Naive B cell (primary cell): ENCODE measurements around the gene NPHS1. TPM values are rescaled to one million over a fixed set of nuclear protein-coding genes. Genes with fewer than 3 reads are reported as not detected.
A peak's percentile ranks its signal among the peaks of the same experiment; 100 is the strongest.

Source experiments
- ATAC-seq, 2 donors: fragments of 150-1000 bp; cut with Tn5 transposase; 2 replicates each; pipeline ENCODE4 v1.10.0; 2021; ENCODE audit warnings: low read depth in 2 of 2, mild to moderate bottlenecking in 2 of 2, moderate library complexity in 2 of 2
- DNase-seq: peaks from one replicate; pipeline ENCODE4 v3.0.0; 2022
- H3K27ac Mint-ChIP-seq, 6 donors: one replicate each; pipeline ENCODE4 v1.8.0; 2020 to 2022; ENCODE audit warnings: mild to moderate bottlenecking in 6 of 6, mixed read lengths in 6 of 6, moderate library complexity in 5 of 6, inconsistent platforms in 2 of 6
- H3K27me3 Mint-ChIP-seq, 3 donors: one replicate each; pipeline ENCODE4 v1.8.0; 2021 to 2022; ENCODE audit warnings: mixed read lengths in 3 of 3, mild to moderate bottlenecking in 1 of 3
- H3K36me3 Mint-ChIP-seq, 2 donors: one replicate each; pipeline ENCODE4 v1.8.0; 2020 to 2022; ENCODE audit warnings: mixed read lengths in 2 of 2, inconsistent platforms in 1 of 2, mild to moderate bottlenecking in 1 of 2
- H3K4me1 Mint-ChIP-seq, 3 donors: one replicate each; pipeline ENCODE4 v1.8.0; 2020 to 2022; ENCODE audit warnings: mixed read lengths in 3 of 3, inconsistent platforms in 1 of 3, mild to moderate bottlenecking in 1 of 3, moderate library complexity in 1 of 3
- H3K4me3 Mint-ChIP-seq, 8 donors: one replicate each; pipeline ENCODE4 v1.8.0; 2020 to 2022; ENCODE audit warnings: mild to moderate bottlenecking in 8 of 8, mixed read lengths in 8 of 8, moderate library complexity in 8 of 8, inconsistent platforms in 2 of 8
- H3K9me3 Mint-ChIP-seq, 7 donors: one replicate each; pipeline ENCODE4 v1.8.0; 2020 to 2022; ENCODE audit warnings: mixed read lengths in 7 of 7, mild to moderate bottlenecking in 5 of 7, inconsistent platforms in 2 of 7, moderate library complexity in 1 of 7
- polyA plus RNA-seq, 6 donors: library from polyadenylated mRNA; unstranded; fragments of 300-500 nt; fragmentation: Illumina TruSeq; gene quantifications; one replicate each; pipeline ENCODE4 v1.2.3, GENCODE V29; 2021; ENCODE audit warnings: low read depth in 6 of 6

NPHS1 gene
- polyA plus RNA-seq, 6 donors from 2014 or later, result not detected

DNA sequence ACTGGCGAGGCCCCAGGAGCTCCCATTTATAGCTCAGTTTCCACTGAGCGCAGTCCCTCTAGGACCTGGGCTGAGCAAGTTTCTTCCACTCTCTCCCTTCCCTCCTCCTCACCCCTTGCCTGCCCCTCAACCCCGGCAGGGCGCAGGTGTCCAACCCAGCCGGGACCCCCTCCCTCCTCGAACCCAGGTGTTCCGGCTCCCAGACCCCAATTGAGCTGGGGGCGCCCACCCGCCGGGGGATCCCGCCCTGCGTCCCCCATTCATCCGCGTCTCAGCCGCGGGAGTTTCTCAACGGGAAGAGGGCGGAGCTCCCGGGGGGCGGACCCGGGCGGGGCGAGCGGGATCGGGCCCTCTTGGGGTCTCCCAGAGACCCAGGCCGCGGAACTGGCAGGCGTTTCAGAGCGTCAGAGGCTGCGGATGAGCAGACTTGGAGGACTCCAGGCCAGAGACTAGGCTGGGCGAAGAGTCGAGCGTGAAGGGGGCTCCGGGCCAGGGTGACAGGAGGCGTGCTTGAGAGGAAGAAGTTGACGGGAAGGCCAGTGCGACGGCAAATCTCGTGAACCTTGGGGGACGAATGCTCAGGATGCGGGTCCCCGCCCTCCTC lies 4.3 kb upstream of the NPHS1 start, which contains the start of gene KIRREL2:
TSS of gene KIRREL2 (plus strand) at position 366 of the 604 bp plus-strand sequence. CDS start at position 575, 209 bp downstream.
- Mint-ChIP-seq H3K4me3 (peak within 1 kb of the TSS; percentile 56 to 89 (median 82)), H3K9me3 (peaks cover 0 to 5% (median 0%) of the 10 kb centered on the region in 7 donors), H3K27me3 (peaks cover 59 to 89% (median 86%) of the 10 kb centered on the region in 3 donors), H3K36me3 (peaks cover 0 to 5% of the 10 kb centered on the region in 2 donors), H3K4me1 (peaks cover 17 to 24% (median 17%) of the 10 kb centered on the region in 3 donors), H3K27ac (peak within 1 kb of the TSS in 1 of 6 donors; percentile 80)
- DNase-seq, result no peak
- ATAC-seq, result peak; percentile 41 to 46

DNA sequence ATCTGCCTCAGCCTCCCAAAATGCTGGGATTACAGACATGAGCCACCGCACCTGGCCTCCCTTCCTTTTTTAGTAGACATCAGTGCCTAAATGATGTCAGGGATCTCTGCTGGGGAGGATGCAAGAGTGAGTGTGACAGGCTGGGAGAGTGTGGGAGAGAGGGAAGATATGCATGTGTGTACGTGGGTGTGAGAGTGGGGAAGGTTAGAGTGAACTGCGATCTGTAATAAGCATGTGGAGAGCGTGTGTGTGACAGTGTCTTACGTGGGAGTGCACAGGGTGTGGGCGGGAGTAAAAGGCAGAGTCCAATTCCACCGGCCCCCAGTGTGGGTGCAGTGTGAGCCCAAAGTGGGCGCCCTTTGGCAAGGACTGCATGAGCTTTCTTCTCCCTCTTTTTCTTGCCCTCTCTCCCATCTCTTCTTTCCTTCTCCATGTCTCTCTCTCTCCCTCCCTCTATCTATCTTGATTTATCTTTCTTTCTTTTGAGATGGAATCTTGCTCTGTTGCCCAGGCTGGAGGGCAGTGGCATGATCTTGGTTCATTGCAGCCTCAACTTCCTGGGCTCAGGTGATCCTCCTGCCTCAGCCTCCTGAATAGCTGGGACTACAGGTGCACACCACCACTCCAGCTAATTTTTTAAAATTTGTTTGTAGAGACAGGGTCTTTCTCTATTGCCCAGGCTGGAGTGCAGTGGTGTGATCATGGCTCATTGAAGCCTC lies 893 bp upstream of the NPHS1 start:
- peaks cover 0 to 8% of the 10 kb centered on the region in 2 donors for H3K36me3 Mint-ChIP-seq
- no peak for DNase-seq
- peaks cover 49 to 84% (median 84%) of the 10 kb centered on the region in 3 donors for H3K27me3 Mint-ChIP-seq
- ATAC-seq, result no peak
- peak overlapping the region in 1 of 8 donors; percentile 22 for H3K4me3 Mint-ChIP-seq
- H3K27ac Mint-ChIP-seq, result no peak overlapping the region
- peaks cover 7 to 13% (median 10%) of the 10 kb centered on the region in 3 donors for H3K4me1 Mint-ChIP-seq
- peaks cover 0 to 5% (median 0%) of the 10 kb centered on the region in 7 donors for H3K9me3 Mint-ChIP-seq

DNA sequence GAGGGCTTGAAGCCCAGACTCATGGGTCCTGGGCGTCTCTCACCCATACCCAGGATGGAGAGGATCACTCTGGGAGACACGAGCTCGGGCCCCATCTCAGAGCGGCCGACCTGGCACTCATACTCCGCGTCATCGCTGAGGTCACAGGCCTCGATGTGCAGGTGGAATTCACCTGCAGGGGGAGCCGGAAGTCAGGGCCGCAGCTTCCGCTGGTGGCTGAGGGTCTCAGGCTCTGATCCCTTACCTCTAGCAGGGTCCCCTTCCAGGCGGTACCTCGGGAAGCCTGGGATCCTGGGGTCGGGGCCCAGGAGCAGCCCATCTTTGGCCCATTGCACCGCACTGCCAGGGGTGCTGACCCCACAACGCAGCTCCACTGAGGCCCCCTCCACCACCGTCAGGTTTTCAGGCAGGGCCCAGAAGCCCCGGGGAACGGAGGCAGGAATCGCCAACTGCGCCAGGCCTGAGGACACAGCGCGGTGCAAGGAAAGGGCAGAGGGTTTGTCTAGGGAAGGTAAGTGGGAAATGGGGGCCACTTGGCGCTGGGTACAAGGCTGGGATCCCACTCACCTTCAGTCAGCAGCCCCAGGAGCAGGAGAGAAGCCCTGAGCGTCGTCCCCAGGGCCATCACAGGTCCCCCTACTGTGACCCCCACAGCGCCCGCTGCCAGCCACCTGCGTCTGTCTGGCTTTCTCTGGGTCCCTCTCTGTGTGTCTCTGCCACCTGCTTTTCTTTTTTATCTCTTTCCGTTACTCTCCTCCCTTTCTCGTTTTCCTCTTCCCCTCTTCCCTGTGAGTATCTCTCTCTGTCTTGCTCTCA lies 883 bp downstream of the NPHS1 start:
- H3K27ac Mint-ChIP-seq, result peak overlapping the region in 2 of 6 donors; percentile 65 to 85
- ATAC-seq, result peak; percentile 34 to 54
- H3K27me3 Mint-ChIP-seq, result peaks cover 43 to 85% (median 76%) of the 10 kb centered on the region in 3 donors

DNA sequence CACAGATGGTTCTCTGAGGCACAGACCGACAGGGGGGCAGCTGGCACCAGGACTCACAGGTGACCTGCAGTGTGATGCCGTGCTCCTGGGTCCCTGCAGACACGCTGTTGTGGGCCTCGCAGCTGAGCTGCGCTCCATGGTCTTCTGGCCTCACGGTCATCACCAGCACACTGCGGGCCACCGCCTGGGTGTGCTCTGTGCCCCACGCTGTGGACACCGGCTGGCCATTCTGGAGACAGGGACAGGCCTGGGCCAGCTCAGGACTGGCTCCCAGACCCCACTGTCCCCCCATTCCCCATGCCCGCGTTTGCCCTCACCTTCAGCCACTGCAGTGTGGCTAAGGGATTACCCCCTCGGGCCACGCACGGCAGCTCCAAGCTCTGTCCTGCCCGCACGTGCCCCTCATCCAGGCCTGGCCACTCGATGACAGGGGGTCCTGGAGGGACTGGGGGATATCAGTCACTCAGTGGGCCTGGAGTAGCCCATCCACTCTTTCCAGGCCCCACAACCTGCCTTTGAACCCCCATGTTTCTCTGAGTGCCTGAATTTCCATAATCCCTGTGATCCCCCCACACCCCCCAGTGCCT lies 3.3 kb downstream of the NPHS1 start:
- peak overlapping the region in 2 of 6 donors; percentile 43 to 70 for H3K27ac Mint-ChIP-seq
- no peak overlapping the region for H3K4me3 Mint-ChIP-seq
- H3K4me1 Mint-ChIP-seq, result peaks cover 14 to 20% (median 19%) of the 10 kb centered on the region in 3 donors
- H3K27me3 Mint-ChIP-seq, result peaks cover 47 to 86% (median 76%) of the 10 kb centered on the region in 3 donors
- no peak for ATAC-seq
- no peak for DNase-seq
- peaks cover 0 to 22% of the 10 kb centered on the region in 2 donors for H3K36me3 Mint-ChIP-seq
- H3K9me3 Mint-ChIP-seq, result peaks cover 0 to 15% (median 3%) of the 10 kb centered on the region in 7 donors

More for the DNA sequence above, 883 bp downstream of the NPHS1 start:
- Mint-ChIP-seq H3K9me3 (peaks cover 0 to 7% (median 0%) of the 10 kb centered on the region in 7 donors), H3K36me3 (peaks cover 0 to 8% of the 10 kb centered on the region in 2 donors), H3K4me1 (peaks cover 3 to 7% (median 7%) of the 10 kb centered on the region in 3 donors), H3K4me3 (peak overlapping the region in 1 of 8 donors; percentile 15)
- DNase-seq, result no peak

DNA sequence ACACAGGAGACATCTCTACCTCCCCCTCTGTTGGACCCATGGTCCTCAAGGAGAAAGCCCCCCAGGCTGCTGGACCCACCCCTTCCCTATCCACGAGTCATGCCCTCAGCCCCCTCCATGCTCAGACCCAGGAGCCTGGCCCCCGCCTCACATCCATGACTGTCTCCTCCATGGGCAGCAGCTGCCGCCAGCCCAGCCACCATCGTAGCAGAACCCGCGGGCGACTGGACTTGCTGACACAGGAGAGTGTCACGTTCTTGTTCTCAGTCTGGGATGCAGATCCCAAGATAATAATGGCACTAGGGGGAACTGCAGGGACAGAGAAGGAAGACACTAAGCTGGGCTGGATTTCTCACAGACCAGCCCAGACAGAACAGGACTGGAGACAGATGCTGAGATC lies 3.8 kb downstream of the NPHS1 start:
- Mint-ChIP-seq H3K27me3 (peaks cover 50 to 90% (median 79%) of the 10 kb centered on the region in 3 donors), H3K9me3 (peaks cover 0 to 15% (median 3%) of the 10 kb centered on the region in 7 donors), H3K4me3 (no peak overlapping the region), H3K4me1 (peaks cover 14 to 22% (median 19%) of the 10 kb centered on the region in 3 donors), H3K36me3 (peaks cover 0 to 22% of the 10 kb centered on the region in 2 donors), H3K27ac (no peak overlapping the region)
- no peak for ATAC-seq
- no peak for DNase-seq

DNA sequence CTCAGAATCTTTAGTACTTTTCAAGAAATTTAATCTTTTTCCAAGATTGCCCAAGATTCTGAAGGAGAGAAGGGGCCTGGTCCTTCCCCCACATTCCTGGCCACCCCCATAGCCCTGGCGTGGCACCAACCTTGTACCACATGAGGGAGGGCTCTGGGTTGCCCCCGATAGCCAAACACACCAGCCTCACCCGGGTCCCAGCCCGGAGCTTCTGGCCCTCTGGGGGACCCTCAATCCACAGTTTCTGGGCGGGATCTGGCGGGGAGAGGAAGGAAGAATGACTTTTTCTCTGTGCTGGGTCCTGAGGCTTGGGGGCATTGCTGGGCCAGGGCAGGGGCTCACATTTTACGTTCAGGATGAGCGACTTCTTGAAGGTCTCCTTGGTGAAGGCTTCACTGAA lies 4.4 kb downstream of the NPHS1 start:
- H3K27ac Mint-ChIP-seq, result no peak overlapping the region
- ATAC-seq, result no peak
- peaks cover 14 to 23% (median 19%) of the 10 kb centered on the region in 3 donors for H3K4me1 Mint-ChIP-seq
- peaks cover 0 to 27% of the 10 kb centered on the region in 2 donors for H3K36me3 Mint-ChIP-seq
- H3K4me3 Mint-ChIP-seq, result no peak overlapping the region
- no peak for DNase-seq
- peaks cover 50 to 90% (median 79%) of the 10 kb centered on the region in 3 donors for H3K27me3 Mint-ChIP-seq
- H3K9me3 Mint-ChIP-seq, result peaks cover 2 to 15% (median 4%) of the 10 kb centered on the region in 7 donors

DNA sequence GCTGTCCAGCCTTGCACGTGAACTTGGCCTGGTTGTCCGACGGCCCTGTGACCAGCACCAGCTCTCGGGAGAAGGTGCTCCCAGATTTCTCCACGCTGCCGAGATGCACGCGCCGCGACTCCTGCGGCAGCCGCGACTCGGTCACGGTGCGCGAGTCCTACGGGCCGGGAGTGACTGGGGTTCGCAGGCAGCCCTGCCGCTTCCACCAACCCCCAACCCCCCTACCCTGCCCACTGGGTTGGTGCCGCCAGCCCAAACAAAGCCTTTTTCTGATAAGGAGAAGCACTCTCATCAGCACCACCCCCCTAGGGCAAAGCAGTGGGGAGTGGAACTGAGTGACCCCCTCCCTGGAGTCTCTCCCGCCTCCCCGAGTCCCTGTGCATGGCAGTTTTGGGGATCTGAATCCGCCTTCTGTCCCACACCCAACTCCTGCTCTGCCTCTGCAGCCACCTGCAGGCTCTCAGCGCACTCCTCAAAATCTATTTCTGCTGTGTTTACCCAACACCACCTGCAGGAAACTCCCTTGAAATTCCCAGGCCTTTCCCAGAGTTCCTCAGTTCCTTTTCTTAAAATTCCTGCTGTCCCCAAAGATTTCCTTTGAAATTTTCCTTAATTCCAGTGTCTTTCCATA lies 6.2 kb downstream of the NPHS1 start:
- peaks cover 10 to 23% (median 19%) of the 10 kb centered on the region in 3 donors for H3K4me1 Mint-ChIP-seq
- H3K36me3 Mint-ChIP-seq, result peaks cover 0 to 26% of the 10 kb centered on the region in 2 donors
- ATAC-seq (peak; percentile 49 to 59), DNase-seq (no peak)
- peaks cover 54 to 90% (median 77%) of the 10 kb centered on the region in 3 donors for H3K27me3 Mint-ChIP-seq
- no peak overlapping the region for H3K27ac Mint-ChIP-seq
- peaks cover 5 to 26% (median 9%) of the 10 kb centered on the region in 7 donors for H3K9me3 Mint-ChIP-seq
- peak overlapping the region in 7 of 8 donors; percentile 27 to 77 (median 66) for H3K4me3 Mint-ChIP-seq

DNA sequence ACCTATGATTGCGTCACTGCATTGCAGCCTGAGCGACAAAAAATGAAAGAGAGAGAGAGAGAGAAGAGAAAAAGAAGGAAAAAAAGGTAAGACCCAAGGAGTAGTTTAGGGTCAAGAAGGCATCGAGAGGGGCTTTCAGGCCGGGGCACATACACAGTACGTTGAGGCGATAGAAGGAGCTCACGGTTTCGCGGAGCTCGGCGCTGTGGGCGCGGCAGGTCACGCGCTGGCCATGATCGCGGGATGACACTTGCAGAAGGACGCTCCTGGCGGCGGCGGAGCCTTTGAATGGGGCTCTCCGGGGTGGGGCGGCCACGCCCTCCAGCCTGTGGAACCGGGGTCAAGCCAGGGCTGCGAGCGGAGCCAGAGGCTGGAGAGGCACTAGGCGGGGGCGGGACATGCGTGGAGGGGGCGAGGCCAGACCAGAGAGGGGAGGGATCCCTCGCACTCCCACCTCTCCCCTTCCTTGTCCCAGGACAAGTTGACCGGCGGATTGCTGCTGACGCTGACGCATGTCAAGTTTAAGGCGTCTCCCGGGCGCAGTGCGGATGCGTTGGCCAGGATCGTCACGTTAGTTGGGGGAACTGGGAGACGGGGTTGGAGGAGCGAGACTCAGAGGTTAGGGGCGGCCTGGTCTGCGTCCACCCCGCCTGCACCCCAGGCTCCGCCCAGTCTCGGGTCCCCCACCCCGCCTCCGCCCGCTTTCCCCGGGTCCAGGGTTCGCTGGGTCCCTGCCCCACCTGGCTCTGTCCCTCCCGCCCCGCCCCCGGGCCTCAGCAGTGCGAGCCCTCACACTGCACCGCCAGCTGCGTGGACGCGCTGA lies 6.9 kb downstream of the NPHS1 start:
- peaks cover 0 to 26% of the 10 kb centered on the region in 2 donors for H3K36me3 Mint-ChIP-seq
- H3K4me1 Mint-ChIP-seq, result peaks cover 10 to 23% (median 19%) of the 10 kb centered on the region in 3 donors
- DNase-seq, result no peak
- H3K9me3 Mint-ChIP-seq, result peaks cover 5 to 23% (median 9%) of the 10 kb centered on the region in 7 donors
- H3K4me3 Mint-ChIP-seq, result peak overlapping the region; percentile 50 to 79 (median 72)
- no peak overlapping the region for H3K27ac Mint-ChIP-seq
- peak; percentile 34 to 51 for ATAC-seq
- peaks cover 50 to 83% (median 70%) of the 10 kb centered on the region in 3 donors for H3K27me3 Mint-ChIP-seq

DNA sequence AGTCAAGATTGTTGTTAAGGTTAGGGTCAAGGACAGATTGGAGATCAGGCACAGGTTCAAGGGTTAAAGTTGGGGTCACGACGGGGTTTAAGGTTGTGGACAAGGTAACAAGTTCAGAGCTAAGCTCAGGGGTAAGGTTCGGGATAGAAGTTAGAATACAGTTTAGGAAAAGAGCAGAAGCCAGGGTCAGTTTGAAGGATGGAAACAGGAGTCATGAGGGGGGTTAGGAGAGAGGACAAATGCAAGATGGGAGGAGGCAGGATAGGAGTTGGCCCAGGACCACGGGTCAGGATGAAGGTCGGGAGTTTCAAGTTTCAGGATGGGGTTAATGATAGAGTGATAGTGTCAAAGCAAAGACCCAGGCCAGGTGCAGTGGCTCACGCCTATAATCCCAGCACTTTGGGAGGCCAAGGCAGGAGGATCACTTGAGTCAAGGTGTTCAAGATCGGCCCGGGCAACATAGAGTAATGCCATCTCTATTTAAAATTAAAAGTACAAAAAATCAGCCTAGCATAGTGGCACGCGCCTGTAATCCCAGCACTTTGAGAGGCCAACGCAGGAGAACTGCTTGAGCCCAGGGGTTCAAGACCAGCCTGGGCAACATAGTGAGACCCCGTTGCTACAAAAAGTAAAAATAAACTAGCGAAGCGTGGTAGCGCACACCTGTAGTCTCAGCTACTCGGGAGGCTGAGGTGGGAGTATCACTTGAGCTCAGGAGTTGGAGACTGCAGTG lies 7.7 kb downstream of the NPHS1 start:
- Mint-ChIP-seq H3K36me3 (peaks cover 0 to 26% of the 10 kb centered on the region in 2 donors), H3K27me3 (peaks cover 50 to 77% (median 66%) of the 10 kb centered on the region in 3 donors), H3K9me3 (peaks cover 5 to 22% (median 9%) of the 10 kb centered on the region in 7 donors), H3K4me3 (peak overlapping the region; percentile 50 to 79 (median 72)), H3K27ac (peak overlapping the region in 1 of 6 donors; percentile 38), H3K4me1 (peaks cover 10 to 23% (median 19%) of the 10 kb centered on the region in 3 donors)
- ATAC-seq, result no peak
- no peak for DNase-seq

DNA sequence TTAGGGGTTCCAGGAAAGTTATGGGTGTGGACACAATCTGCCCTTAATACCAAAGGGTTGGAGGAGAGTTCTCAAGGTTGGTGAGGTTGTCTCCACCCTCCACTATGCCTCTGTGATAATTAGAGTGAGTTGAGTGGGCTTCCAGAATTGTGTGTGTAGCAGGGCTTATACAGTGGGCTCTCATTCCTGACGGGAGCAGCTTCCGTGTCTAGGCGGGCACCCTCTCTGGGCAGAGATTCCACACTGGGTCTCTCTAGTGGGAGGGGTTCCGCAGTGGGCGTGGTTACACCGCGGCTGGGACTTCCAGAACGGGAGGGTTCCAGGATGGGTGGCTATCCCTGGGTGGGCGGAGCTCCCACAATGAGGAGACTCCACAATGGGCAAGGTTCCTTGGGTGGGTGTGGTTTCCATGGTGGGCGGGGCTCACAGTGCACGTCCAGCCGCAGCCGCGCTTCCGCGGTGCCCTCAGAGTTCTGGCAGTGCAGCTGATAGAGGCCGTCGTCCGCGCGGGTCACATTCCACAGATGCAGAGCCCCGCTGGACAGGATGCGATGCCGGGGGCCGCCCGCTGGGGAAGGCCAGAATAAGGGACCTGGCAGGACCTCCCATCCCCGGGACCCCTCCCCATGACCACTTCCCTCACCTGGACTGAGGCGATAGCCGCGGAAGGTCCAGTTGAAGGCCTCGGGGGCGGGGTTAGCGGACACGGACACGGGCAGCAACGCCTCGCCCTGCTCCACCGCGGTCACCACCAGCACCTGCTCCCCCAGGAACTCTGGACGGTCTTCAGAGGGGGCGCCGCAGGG lies 8.4 kb downstream of the NPHS1 start:
- no peak overlapping the region for H3K27ac Mint-ChIP-seq
- no peak for DNase-seq
- peaks cover 0 to 26% of the 10 kb centered on the region in 2 donors for H3K36me3 Mint-ChIP-seq
- no peak for ATAC-seq
- H3K9me3 Mint-ChIP-seq, result peaks cover 8 to 26% (median 9%) of the 10 kb centered on the region in 7 donors
- H3K4me3 Mint-ChIP-seq, result peak overlapping the region in 4 of 8 donors; percentile 20 to 79 (median 48)
- H3K27me3 Mint-ChIP-seq, result peaks cover 50 to 72% (median 60%) of the 10 kb centered on the region in 3 donors
- H3K4me1 Mint-ChIP-seq, result peaks cover 10 to 23% (median 19%) of the 10 kb centered on the region in 3 donors
